H9 (cell line): ENCODE measurements around the gene HLF. TPM values are rescaled to one million over a fixed set of nuclear protein-coding genes. Genes with fewer than 3 reads are reported as not detected.

Experiments used
- DNase-seq: peaks from one replicate; pipeline ENCODE4 v3.0.0-alpha.2; 2017
- H2AFZ ChIP-seq: one replicate; pipeline ENCODE4 v1.6.1; 2013; ENCODE audit warnings: mild to moderate bottlenecking, low read length, control low read depth, moderate library complexity
- H2AK5ac ChIP-seq: 2 replicates; pipeline ENCODE4 v1.6.1; 2013; ENCODE audit warnings: low read length, control low read depth, mixed read lengths; ENCODE audit not compliant: insufficient read length
- H2BK120ac ChIP-seq: one replicate; pipeline ENCODE4 v1.6.1; 2013; ENCODE audit warnings: low read depth, mild to moderate bottlenecking, low read length, control low read depth, inconsistent platforms; ENCODE audit not compliant: poor library complexity, severe bottlenecking
- H2BK12ac ChIP-seq: 2 replicates; pipeline ENCODE4 v1.6.1; 2013; ENCODE audit warnings: low read length, control low read depth, mixed read lengths, low read depth; ENCODE audit not compliant: insufficient read length
- H2BK15ac ChIP-seq: 2 replicates; pipeline ENCODE4 v1.6.1; 2013; ENCODE audit warnings: low read depth, low read length, control low read depth
- H2BK20ac ChIP-seq: one replicate; pipeline ENCODE4 v1.6.1; 2013; ENCODE audit warnings: low read depth, mild to moderate bottlenecking, low read length, control low read depth, inconsistent platforms; ENCODE audit not compliant: poor library complexity, severe bottlenecking
- H2BK5ac ChIP-seq: 2 replicates; pipeline ENCODE4 v1.6.1; 2013; ENCODE audit warnings: low read length, control low read depth, mixed read lengths; ENCODE audit not compliant: insufficient read length
- H3K14ac ChIP-seq: 2 replicates; pipeline ENCODE4 v1.6.1; 2013; ENCODE audit warnings: low read length, control low read depth; ENCODE audit not compliant: insufficient read depth
- H3K18ac ChIP-seq: 2 replicates; pipeline ENCODE4 v1.6.1; 2013; ENCODE audit warnings: low read depth, mild to moderate bottlenecking, mixed read lengths, low read length, control low read depth; ENCODE audit not compliant: insufficient read length
- H3K23ac ChIP-seq: 2 replicates; pipeline ENCODE4 v1.6.1; 2013; ENCODE audit warnings: low read length, control low read depth, mixed read lengths, low read depth; ENCODE audit not compliant: insufficient read length
- H3K23me2 ChIP-seq: 2 replicates; pipeline ENCODE4 v1.6.1; 2013; ENCODE audit warnings: low read depth, mild to moderate bottlenecking, mixed read lengths, low read length, control low read depth; ENCODE audit not compliant: insufficient read length, poor library complexity, severe bottlenecking
- H3K27ac ChIP-seq: 2 replicates; pipeline ENCODE4 v1.5.1; 2013; ENCODE audit warnings: low read length, control low read depth, mixed read lengths, low read depth; ENCODE audit not compliant: insufficient read length
- H3K27me3 ChIP-seq: 2 replicates; pipeline ENCODE4 v1.6.1; 2013; ENCODE audit warnings: low read length, control low read depth, inconsistent platforms; ENCODE audit not compliant: insufficient read depth
- H3K4ac ChIP-seq: 2 replicates; pipeline ENCODE4 v1.6.1; 2013; ENCODE audit warnings: low read depth, mild to moderate bottlenecking, control low read depth, inconsistent platforms, low read length, moderate library complexity
- H3K4me1 ChIP-seq: 2 replicates; pipeline ENCODE4 v1.6.1; 2013; ENCODE audit warnings: low read length, control low read depth, inconsistent platforms; ENCODE audit not compliant: insufficient read depth
- H3K4me2 ChIP-seq: 2 replicates; pipeline ENCODE4 v1.6.1; 2013; ENCODE audit warnings: low read length, control low read depth, mixed read lengths; ENCODE audit not compliant: insufficient read length, insufficient read depth
- H3K56ac ChIP-seq: 2 replicates; pipeline ENCODE4 v1.6.1; 2013; ENCODE audit warnings: low read depth, mild to moderate bottlenecking, mixed read lengths, low read length, control low read depth; ENCODE audit not compliant: insufficient read length
- H3K79me1 ChIP-seq: 2 replicates; pipeline ENCODE4 v1.6.1; 2013; ENCODE audit warnings: low read depth, mild to moderate bottlenecking, moderate library complexity, low read length, control low read depth, inconsistent platforms; ENCODE audit not compliant: insufficient read depth, poor library complexity, severe bottlenecking
- H3K79me2 ChIP-seq: 2 replicates; pipeline ENCODE4 v1.6.1; 2013; ENCODE audit warnings: low read length, control low read depth, inconsistent platforms; ENCODE audit not compliant: insufficient read depth
- H3K9ac ChIP-seq: 2 replicates; pipeline ENCODE4 v1.6.1; 2013; ENCODE audit warnings: low read length, control low read depth, mixed read lengths; ENCODE audit not compliant: insufficient read length; ENCODE audit errors: extremely low read depth
- H3K9me3 ChIP-seq: one replicate; pipeline ENCODE4 v1.6.1; 2013; ENCODE audit warnings: low read depth, low read length, inconsistent platforms; ENCODE audit not compliant: control insufficient read depth
- H3T11ph ChIP-seq: one replicate; pipeline ENCODE4 v1.6.1; 2013; ENCODE audit warnings: mild to moderate bottlenecking, low read length, control low read depth, inconsistent platforms
- H4K20me1 ChIP-seq: one replicate; pipeline ENCODE4 v1.6.1; 2013; ENCODE audit not compliant: control insufficient read depth, insufficient read length, insufficient read depth
- H4K5ac ChIP-seq: 2 replicates; pipeline ENCODE4 v1.6.1; 2013; ENCODE audit warnings: low read depth, mild to moderate bottlenecking, mixed read lengths, low read length, control low read depth; ENCODE audit not compliant: insufficient read length
- H4K8ac ChIP-seq: replicated peaks from 2 replicates; pipeline ENCODE4 v1.6.1; 2013; ENCODE audit warnings: low read length, control low read depth, mixed read lengths, low read depth; ENCODE audit not compliant: insufficient read length
- H4K91ac ChIP-seq: 2 replicates; pipeline ENCODE4 v1.6.1; 2013; ENCODE audit warnings: low read depth, mild to moderate bottlenecking, moderate library complexity, mixed read lengths, low read length, control low read depth; ENCODE audit not compliant: insufficient read length
- H3K27ac Mint-ChIP-seq, 3 experiments: 2 replicates in 2 of 3; 3 replicates in 1 of 3; pipeline ENCODE4 v1.8.0; 2020 to 2021; ENCODE audit warnings: mixed read lengths in 3 of 3, mild to moderate bottlenecking in 1 of 3, moderate library complexity in 1 of 3
- H3K27me3 Mint-ChIP-seq: 2 replicates; pipeline ENCODE4 v1.8.0; 2021; ENCODE audit warnings: low read depth, mild to moderate bottlenecking, moderate library complexity, mixed read lengths
- H3K36me3 Mint-ChIP-seq, 3 experiments: 2 replicates in 2 of 3; 3 replicates in 1 of 3; pipeline ENCODE4 v1.8.0; 2020 to 2021; ENCODE audit warnings: low read depth in 3 of 3, mixed read lengths in 3 of 3; ENCODE audit not compliant: insufficient read depth in 1 of 3
- H3K4me1 Mint-ChIP-seq, 2 experiments: 2 replicates each; pipeline ENCODE4 v1.8.0; 2020; ENCODE audit warnings: mixed read lengths in 2 of 2
- H3K4me3 Mint-ChIP-seq, 2 experiments: 2 replicates in 1 of 2; 3 replicates in 1 of 2; pipeline ENCODE4 v1.8.0; 2020 to 2021; ENCODE audit warnings: mild to moderate bottlenecking in 2 of 2, mixed read lengths in 2 of 2, moderate library complexity in 1 of 2
- H3K9me3 Mint-ChIP-seq, 2 experiments: 2 replicates in 1 of 2; 3 replicates in 1 of 2; pipeline ENCODE4 v1.8.0; 2020; ENCODE audit warnings: mild to moderate bottlenecking in 2 of 2, mixed read lengths in 2 of 2, moderate library complexity in 1 of 2
- WGBS: extraction: QIAGEN DNeasy Blood & Tissue Kit; methylation state at CpG from one replicate; pipeline ENCODE4 v1.1.7; 2013; ENCODE audit warnings: missing lambda C conversion rate, low lambda C conversion rate, mixed read lengths; ENCODE audit not compliant: insufficient read length; ENCODE audit errors: extremely low coverage; 5-methylcytosine and 5-hydroxymethylcytosine counted together
- total RNA-seq: library from RNA; stranded (reverse); gene quantifications from 2 replicates; pipeline ENCODE4 v1.2.1, GENCODE V29; 2021
- TF ChIP-seq, protein P1 (sequence below): fragments of 200-600 bp; sonication (generic); conservative IDR thresholded peaks from 3 replicates; pipeline ENCODE4 v1.8.0; 2021; ENCODE audit warnings: antibody characterized with exemption, mild to moderate bottlenecking

Gene HLF
- total RNA-seq, 1 experiment from 2014 or later, result 0.17 TPM

DNA sequence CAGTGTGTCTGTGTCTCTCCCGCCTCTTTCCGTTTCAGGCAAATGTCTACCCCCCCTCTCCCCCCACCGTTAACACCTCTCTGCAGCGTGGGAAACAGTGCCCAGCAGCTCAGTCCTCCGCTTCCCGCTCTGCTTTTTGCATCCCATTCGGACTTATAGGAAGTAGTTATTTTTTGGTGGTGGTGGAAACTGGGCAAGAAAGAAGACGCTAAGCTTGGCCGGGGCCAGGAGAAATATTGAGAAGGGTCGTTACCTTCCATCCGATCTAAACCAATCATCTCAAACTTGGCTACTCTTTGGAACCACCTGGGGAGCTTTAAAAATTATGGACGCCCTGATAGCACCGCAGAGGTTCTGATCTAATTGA is 499 bp upstream of the HLF start:
- Histone ChIP-seq H3K4me1 (no peaks in the 10 kb centered on the region; the same call in 1 of the 2 replicates), H3K9me3 (no peaks in the 10 kb centered on the region), H3K23ac (no peak overlapping the region), H3K4me2 (peak overlapping the region; percentile 58), H3K23me2 (peaks cover 18% of the 10 kb centered on the region), H2BK12ac (no peak overlapping the region), H2BK5ac (no peak overlapping the region), H2BK120ac (no peak overlapping the region), H3K27ac (no peak overlapping the region), H2BK20ac (no peak overlapping the region), H2AFZ (no peak overlapping the region), H3T11ph (no peak overlapping the region), H3K79me2 (no peaks in the 10 kb centered on the region), H2AK5ac (no peak overlapping the region), H4K8ac (no peak overlapping the region), H3K4ac (no peak overlapping the region), H3K14ac (no peak overlapping the region), H3K56ac (no peak overlapping the region), H2BK15ac (no peak overlapping the region), H3K9ac (no peak overlapping the region), H4K91ac (no peak overlapping the region), H3K79me1 (no peaks in the 10 kb centered on the region), H4K20me1 (no peaks in the 10 kb centered on the region), H3K18ac (no peak overlapping the region), H4K5ac (no peak overlapping the region), H3K27me3 (peaks cover 29% of the 10 kb centered on the region)
- H3K9me3 Mint-ChIP-seq, result peaks cover 0 to 4% of the 10 kb centered on the region in 2 experiments; a peak in 3 of 5 replicates
- no peak overlapping the region for H3K27ac Mint-ChIP-seq
- H3K4me3 Mint-ChIP-seq, result peak overlapping the region; percentile 47 to 78
- peaks cover 5 to 16% of the 10 kb centered on the region in 2 experiments for H3K4me1 Mint-ChIP-seq
- no peak for DNase-seq
- H3K27me3 Mint-ChIP-seq, result peaks cover 92% of the 10 kb centered on the region
- WGBS, result no CpG with 5 or more reads among the region's 13 CpGs
- no peaks in the 10 kb centered on the region for H3K36me3 Mint-ChIP-seq
- TF ChIP-seq, protein P1, sequence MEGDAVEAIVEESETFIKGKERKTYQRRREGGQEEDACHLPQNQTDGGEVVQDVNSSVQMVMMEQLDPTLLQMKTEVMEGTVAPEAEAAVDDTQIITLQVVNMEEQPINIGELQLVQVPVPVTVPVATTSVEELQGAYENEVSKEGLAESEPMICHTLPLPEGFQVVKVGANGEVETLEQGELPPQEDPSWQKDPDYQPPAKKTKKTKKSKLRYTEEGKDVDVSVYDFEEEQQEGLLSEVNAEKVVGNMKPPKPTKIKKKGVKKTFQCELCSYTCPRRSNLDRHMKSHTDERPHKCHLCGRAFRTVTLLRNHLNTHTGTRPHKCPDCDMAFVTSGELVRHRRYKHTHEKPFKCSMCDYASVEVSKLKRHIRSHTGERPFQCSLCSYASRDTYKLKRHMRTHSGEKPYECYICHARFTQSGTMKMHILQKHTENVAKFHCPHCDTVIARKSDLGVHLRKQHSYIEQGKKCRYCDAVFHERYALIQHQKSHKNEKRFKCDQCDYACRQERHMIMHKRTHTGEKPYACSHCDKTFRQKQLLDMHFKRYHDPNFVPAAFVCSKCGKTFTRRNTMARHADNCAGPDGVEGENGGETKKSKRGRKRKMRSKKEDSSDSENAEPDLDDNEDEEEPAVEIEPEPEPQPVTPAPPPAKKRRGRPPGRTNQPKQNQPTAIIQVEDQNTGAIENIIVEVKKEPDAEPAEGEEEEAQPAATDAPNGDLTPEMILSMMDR, result no peak
